Cardiac septum (tissue), 1 donor: ENCODE results near the gene HHATL. TPM values are rescaled to one million over a fixed set of nuclear protein-coding genes. Genes with fewer than 3 reads are reported as not detected.

Source experiments
- DNase-seq: peaks from one replicate; pipeline ENCODE4 v3.0.0-alpha.2; 2020; ENCODE audit warnings: low spot score
- intact Hi-C: fragments of 100-400 bp; cut with DNase I; formaldehyde crosslinking; loops from one replicate; pipeline ENCODE4 v1.14.0; 2022
- total RNA-seq: library from RNA; stranded (reverse); fragmentation: NEBNext Ultra II Directional; extraction: Animal tissue kit (Norgen Biotek cat#: 25700); gene quantifications from one replicate; pipeline ENCODE4 v1.2.1, GENCODE V29; 2021
- donor health status: DM: no; HTN: no; CAD: no.

Gene HHATL
- total RNA-seq, 1 donor from 2014 or later, result 505 TPM

GRCh38 chr3:42659451-42660130 lies 43.0 kb downstream of the HHATL start:
- DNase-seq, result no peak
- intact Hi-C loops, result loop anchor here (2.0 kb wide), 1 partner anchor 41 kb away; no protein-coding TSS in a partner anchor

- DNase-seq, result no peak
- intact Hi-C loops, result no loop called here
Observed at GRCh38 chr3:42658771-42659390, 43.7 kb downstream of the HHATL start.

GRCh38 chr3:42658091-42658770 lies 44.4 kb downstream of the HHATL start:
- intact Hi-C loops, result no loop called here

GRCh38 chr3:42657675-42658074 lies 44.9 kb downstream of the HHATL start:
- DNase-seq, result no peak
- intact Hi-C loops, result no loop called here

More at GRCh38 chr3:42658091-42658770, 44.4 kb downstream of the HHATL start:
- DNase-seq, result peak; percentile 71

- intact Hi-C loops, result no loop called here
- DNase-seq, result peak; percentile 74
Observed at GRCh38 chr3:42656680-42657610, 45.7 kb downstream of the HHATL start.

- DNase-seq, result peak; percentile 69
- intact Hi-C loops, result loop anchor here (2.0 kb wide), 2 partner anchors 27 to 73 kb away; no protein-coding TSS in a partner anchor
Observed at GRCh38 chr3:42655980-42656679, 46.5 kb downstream of the HHATL start.

- intact Hi-C loops, result loop anchor here (2.0 kb wide), 2 partner anchors 27 to 73 kb away; no protein-coding TSS in a partner anchor
- no peak for DNase-seq
Observed at GRCh38 chr3:42655331-42655888, 47.2 kb downstream of the HHATL start.

GRCh38 chr3:42654331-42655201 lies 48.0 kb downstream of the HHATL start:
- intact Hi-C loops, result loop anchor here (2.0 kb wide), 2 partner anchors 28 to 72 kb away; no protein-coding TSS in a partner anchor
- peak; percentile 86 for DNase-seq

DNA sequence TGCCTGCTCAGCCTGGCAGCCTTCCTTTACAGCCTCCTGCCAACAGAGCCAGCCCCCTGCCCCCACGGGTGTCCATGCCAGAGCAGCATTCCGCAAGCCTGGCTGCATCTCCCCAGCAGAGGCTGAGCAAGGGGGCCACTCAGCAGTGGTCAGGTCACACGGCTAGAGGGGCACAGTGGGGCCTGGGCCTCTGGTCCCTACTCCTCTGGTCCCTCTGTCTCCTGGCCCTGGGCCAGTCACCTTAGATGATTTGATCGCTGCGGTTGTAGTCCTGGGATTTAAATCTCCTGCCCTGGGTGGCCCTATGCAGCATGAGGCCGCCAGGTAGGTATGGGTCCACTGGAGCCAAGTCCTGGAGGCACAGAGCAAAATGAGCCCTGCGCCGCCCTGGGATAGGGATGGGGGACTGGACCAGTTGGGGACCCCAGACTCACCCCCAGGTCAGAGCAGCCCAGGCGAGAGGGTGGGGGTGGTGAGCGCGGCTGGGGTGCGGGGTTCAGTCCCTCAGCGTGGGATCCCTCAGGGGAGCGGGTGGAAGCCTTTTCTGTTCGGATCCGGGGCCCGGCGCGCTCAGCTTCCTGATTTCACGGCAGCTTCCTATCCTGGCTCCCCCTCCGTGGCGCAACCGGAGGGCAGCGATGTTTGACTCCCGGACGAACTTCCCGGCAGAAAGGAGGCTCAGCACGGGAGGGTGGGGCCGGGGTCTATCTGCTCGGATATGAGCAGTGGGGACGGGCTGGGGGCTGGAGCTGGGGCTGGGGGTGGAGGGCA lies 48.9 kb downstream of the HHATL start, which contains the start of gene ZBTB47:
Gene ZBTB47 (plus strand): TSS at position 138 of the 771 bp plus-strand sequence. CDS start 4,659 bp downstream, outside the sequence.
- DNase-seq, result peak; percentile 84
- intact Hi-C loops, result loop anchor here (1.0 to 2.0 kb wide), 4 partner anchors 29 to 87 kb away; partner anchors contain the start of gene NKTR

DNA sequence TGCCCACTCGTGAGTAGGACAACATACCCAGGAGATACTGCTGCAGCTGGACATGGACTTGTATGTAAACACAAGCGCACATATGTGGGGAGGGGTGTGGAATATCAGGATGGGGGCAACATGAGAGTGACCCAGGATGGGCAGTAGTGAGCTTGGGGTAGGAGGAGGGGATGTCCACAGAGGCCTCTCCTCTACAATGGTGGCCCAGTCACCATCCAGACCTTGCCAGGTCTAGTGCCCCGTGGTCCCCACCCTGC lies 49.4 kb downstream of the HHATL start:
- DNase-seq, result no peak
- intact Hi-C loops, result loop anchor here (1.0 to 2.0 kb wide), 2 partner anchors 52 to 87 kb away; partner anchors contain the start of gene NKTR

- intact Hi-C loops, result loop anchor here (1.0 to 2.0 kb wide), 2 partner anchors 52 to 88 kb away; partner anchors contain the start of gene NKTR
Observed at GRCh38 chr3:42652611-42653302, 49.8 kb downstream of the HHATL start.

GRCh38 chr3:42652251-42652610 lies 50.4 kb downstream of the HHATL start:
- DNase-seq, result no peak
- intact Hi-C loops, result loop anchor here (2.0 kb wide), 1 partner anchor 51 kb away; the partner anchor contains the start of gene NKTR

More at GRCh38 chr3:42652611-42653302, 49.8 kb downstream of the HHATL start:
- DNase-seq, result peak; percentile 91

- intact Hi-C loops, result loop anchor here (2.0 kb wide), 1 partner anchor 51 kb away; the partner anchor contains the start of gene NKTR
- no peak for DNase-seq
Observed at GRCh38 chr3:42651248-42652091, 51.1 kb downstream of the HHATL start.

DNA sequence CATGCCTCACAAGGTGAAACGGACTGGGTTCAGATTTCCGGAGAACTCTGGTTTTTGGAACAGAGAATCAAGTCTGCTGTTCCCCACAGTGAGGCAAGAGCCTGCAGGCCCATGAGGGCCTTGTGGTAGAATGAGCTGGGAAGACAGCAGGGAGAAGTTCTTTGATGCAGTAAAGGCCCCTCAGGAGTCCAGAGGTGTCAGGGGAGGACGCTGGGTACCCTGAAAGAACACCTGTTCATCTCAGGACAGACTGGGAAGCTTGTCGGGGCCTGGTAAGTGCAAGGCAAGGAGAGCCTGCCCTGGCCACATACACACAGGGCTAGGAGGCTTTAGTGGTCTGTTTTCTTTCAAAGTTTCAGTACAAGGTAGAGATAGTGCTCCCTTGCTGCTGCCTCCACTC lies 52.8 kb downstream of the HHATL start:
- DNase-seq, result no peak
- intact Hi-C loops, result no loop called here

GRCh38 chr3:42649006-42649405 lies 53.6 kb downstream of the HHATL start:
- intact Hi-C loops, result no loop called here
- no peak for DNase-seq
